ENCODE results near the gene GHSR. TPM values are rescaled to one million over a fixed set of nuclear protein-coding genes. Genes with fewer than 3 reads are reported as not detected.

The GHSR gene
- total RNA-seq, 2 donors from 2014 or later: not detected

DNA sequence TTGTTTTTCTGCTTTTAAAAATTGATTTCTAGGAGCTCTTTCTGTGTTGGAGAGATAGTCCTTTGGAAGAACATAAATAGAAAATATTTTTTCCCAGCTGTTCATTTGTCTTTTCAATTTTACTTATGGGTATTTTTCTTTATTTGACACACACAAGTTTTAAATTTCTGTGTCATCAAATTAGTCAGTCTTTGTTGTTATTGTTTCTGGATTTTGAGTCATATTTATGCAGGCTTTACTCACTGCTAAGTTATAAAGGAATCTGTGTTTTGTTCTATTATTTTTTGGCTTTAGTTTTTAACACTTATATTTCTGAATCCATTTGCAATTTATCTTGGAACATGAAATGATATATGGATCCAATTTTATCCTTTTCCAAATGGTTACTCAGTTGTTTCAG, 5.9 kb upstream of the GHSR start:
- Mint-ChIP-seq H3K4me1 (no peaks in the 10 kb centered on the region), H3K27ac (no peak overlapping the region), H3K27me3 (peaks cover 57% of the 10 kb centered on the region), H3K36me3 (ENCODE audit: low read depth) (peaks cover 2% of the 10 kb centered on the region), H3K4me3 (no peak overlapping the region)
- DNase-seq (no peak), ATAC-seq (no peak)
- H3K9me3 ChIP-seq (ENCODE audit: control insufficient read depth, low read length, poor library complexity, severe bottlenecking): peaks cover 3% of the 10 kb centered on the region

DNA sequence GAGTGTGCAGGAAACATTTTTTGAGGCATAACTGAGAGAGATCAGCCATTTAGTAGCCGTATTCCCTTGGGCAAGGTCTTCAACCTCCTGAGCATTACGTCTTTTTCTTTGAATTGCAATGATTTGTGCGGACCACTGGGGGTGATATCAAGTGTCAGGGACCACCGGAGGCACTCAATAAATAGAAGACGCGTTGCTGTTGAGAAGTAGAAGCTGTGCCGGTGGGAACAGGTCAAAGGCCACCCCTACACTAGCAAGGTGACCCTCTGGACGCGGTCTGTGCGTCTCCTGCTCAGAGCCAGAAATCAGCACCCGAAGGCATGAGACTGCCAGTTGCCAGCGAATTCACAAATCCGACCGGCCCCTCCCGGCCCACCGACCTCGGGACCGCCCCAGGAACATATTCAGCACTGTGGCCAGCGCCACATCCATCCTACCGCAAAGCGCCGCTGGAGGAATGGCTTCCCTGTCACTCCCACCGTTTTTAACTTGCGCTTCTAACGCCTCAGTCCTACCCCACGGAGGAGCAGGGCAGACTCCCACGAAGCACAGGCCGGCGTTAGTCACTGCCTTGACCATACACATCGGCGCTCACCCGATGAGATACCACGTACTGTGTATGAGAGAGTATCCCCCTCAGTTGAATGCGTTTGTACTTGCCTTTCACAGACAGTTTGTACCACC, 1.4 kb upstream of the GHSR start:
- H3K27me3 Mint-ChIP-seq: peaks cover 84% of the 10 kb centered on the region
- H3K36me3 Mint-ChIP-seq (ENCODE audit: low read depth): peaks cover 14% of the 10 kb centered on the region
- ATAC-seq (peak; percentile 35), DNase-seq (no peak)
- peak overlapping the region; percentile 37 for H3K4me3 Mint-ChIP-seq
- H3K9me3 ChIP-seq (ENCODE audit: control insufficient read depth, low read length, poor library complexity, severe bottlenecking): peaks cover 3% of the 10 kb centered on the region
- H3K4me1 Mint-ChIP-seq: peaks cover 18% of the 10 kb centered on the region
- H3K27ac Mint-ChIP-seq: no peak overlapping the region

GRCh38 chr3:172448661-172449465, 607 bp upstream of the GHSR start:
- Mint-ChIP-seq H3K27ac (no peak overlapping the region), H3K4me3 (peak overlapping the region; percentile 81), H3K4me1 (peaks cover 18% of the 10 kb centered on the region), H3K36me3 (ENCODE audit: low read depth) (peaks cover 14% of the 10 kb centered on the region), H3K27me3 (peaks cover 77% of the 10 kb centered on the region)
- no peak for DNase-seq
- ATAC-seq: no peak
- H3K9me3 ChIP-seq (ENCODE audit: control insufficient read depth, low read length, poor library complexity, severe bottlenecking): peaks cover 3% of the 10 kb centered on the region

DNA sequence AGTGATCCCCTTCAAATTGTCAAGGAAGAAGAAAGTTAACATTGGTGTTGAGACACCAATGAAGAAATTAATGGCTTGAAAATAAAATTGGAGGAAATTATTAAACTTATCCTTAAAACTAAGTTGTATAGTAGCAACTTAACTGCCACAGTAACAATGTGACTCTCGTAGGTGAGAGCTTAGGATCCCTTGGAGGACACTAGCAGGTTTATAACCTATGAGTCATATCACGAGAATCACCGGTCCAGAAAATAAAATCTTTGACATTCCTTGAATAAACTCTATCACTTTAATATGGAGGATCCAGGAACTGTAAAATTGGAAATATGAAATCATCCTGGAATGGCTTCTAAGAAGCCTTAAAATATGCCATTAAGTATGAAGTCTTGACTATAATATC, 2.1 kb downstream of the GHSR start:
- Mint-ChIP-seq H3K36me3 (ENCODE audit: low read depth) (peaks cover 14% of the 10 kb centered on the region), H3K4me3 (no peak overlapping the region), H3K4me1 (peaks cover 18% of the 10 kb centered on the region), H3K27ac (no peak overlapping the region), H3K27me3 (peaks cover 75% of the 10 kb centered on the region)
- ATAC-seq (no peak), DNase-seq (no peak)
- H3K9me3 ChIP-seq (ENCODE audit: control insufficient read depth, low read length, poor library complexity, severe bottlenecking): no peaks in the 10 kb centered on the region

- ATAC-seq (no peak), DNase-seq (no peak)
- no peak overlapping the region for H3K4me3 Mint-ChIP-seq
- no peaks in the 10 kb centered on the region for H3K9me3 ChIP-seq (ENCODE audit: control insufficient read depth, low read length, poor library complexity, severe bottlenecking)
- peaks cover 70% of the 10 kb centered on the region for H3K27me3 Mint-ChIP-seq
- peaks cover 18% of the 10 kb centered on the region for H3K4me1 Mint-ChIP-seq
- peaks cover 12% of the 10 kb centered on the region for H3K36me3 Mint-ChIP-seq (ENCODE audit: low read depth)
- H3K27ac Mint-ChIP-seq: no peak overlapping the region
Measured at GRCh38 chr3:172444821-172445220, 3.4 kb downstream of the GHSR start.

DNA sequence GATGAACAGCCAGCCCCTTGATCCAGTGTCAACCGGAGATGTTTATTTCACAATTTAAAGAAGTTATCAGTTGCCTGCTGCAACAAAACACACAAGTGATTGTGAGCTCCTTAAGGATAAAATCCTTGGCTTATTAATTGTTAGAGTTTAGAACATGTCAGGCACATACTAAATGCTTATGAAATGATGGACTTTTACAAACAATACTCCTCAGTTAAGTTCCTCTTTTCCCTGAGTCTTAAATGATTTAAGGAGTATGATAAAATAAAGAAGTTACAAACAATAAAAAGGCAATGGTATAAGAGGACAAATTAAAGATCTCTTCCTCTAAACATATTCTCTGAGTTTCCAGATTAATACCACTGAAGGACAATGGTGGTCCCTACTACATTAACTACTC, 5.7 kb downstream of the GHSR start:
- H3K4me1 Mint-ChIP-seq: peaks cover 9% of the 10 kb centered on the region
- peaks cover 10% of the 10 kb centered on the region for H3K36me3 Mint-ChIP-seq (ENCODE audit: low read depth)
- DNase-seq (no peak), ATAC-seq (no peak)
- no peak overlapping the region for H3K4me3 Mint-ChIP-seq
- peaks cover 68% of the 10 kb centered on the region for H3K27me3 Mint-ChIP-seq
- H3K9me3 ChIP-seq (ENCODE audit: control insufficient read depth, low read length, poor library complexity, severe bottlenecking): no peaks in the 10 kb centered on the region
- H3K27ac Mint-ChIP-seq: no peak overlapping the region

DNA sequence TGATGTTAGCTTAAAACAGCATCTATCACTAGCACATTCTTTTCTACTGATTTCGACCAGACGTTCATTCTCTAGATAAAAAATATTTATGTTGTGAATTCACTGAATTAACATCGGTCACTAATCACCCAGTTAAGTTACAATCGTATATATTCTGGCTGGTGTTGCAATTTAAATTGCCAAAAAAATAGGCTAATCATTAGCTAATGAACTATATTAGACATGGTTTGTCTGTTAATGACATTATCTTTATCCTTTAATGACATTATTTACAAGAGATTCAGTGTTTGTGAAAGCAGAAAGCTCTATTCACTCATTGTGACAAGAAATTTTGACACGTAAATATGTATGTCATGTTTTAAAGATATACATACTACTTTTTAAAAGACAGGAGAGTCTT, 6.7 kb downstream of the GHSR start:
- Mint-ChIP-seq H3K27ac (no peak overlapping the region), H3K27me3 (peaks cover 62% of the 10 kb centered on the region), H3K4me1 (peaks cover 2% of the 10 kb centered on the region), H3K36me3 (ENCODE audit: low read depth) (peaks cover 4% of the 10 kb centered on the region), H3K4me3 (no peak overlapping the region)
- H3K9me3 ChIP-seq (ENCODE audit: control insufficient read depth, low read length, poor library complexity, severe bottlenecking): no peaks in the 10 kb centered on the region
- DNase-seq: no peak
- no peak for ATAC-seq

DNA sequence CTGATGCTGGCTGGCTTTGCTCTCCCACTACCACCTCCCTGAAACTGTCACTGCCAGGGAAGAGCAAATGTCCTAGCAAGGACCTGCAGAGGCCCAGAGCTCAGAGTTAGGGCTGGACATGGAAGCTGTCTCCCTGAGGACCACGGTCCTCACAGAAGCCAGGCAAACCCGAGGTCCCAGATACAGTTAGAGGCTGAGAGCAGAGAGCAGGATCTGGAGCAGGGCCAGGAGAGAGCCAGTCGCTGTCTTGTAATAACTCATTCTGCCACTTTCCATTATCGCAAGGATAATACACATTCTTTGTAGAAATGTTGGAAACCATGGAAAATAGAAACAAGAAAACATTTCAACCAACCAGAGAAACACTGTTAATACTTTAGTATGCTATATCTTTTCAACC, 10.1 kb downstream of the GHSR start:
- Mint-ChIP-seq H3K4me1 (no peaks in the 10 kb centered on the region), H3K27ac (no peak overlapping the region), H3K36me3 (ENCODE audit: low read depth) (peaks cover 2% of the 10 kb centered on the region), H3K4me3 (no peak overlapping the region), H3K27me3 (peaks cover 48% of the 10 kb centered on the region)
- no peak for ATAC-seq
- H3K9me3 ChIP-seq (ENCODE audit: control insufficient read depth, low read length, poor library complexity, severe bottlenecking): no peaks in the 10 kb centered on the region
- no peak for DNase-seq

DNA sequence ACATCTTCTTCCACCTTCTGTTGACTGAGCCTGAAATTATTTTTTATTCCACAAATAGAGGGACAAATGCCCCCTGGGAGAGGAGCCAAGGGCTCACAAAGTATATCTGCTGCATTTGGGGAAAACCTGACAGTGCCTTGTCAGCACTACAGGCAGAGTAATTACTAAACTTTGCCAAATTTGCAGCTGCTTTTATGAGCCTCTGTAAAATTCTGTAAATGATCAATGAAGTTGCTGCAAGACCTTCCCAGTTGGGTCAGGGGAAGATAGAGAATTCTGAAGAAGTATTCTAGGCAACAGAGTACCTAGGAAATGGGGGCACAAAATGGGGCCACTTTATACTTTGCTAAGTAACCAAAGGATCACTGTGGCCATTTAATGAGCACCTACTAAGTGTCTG, 10.5 kb downstream of the GHSR start:
- Mint-ChIP-seq H3K36me3 (ENCODE audit: low read depth) (peaks cover 2% of the 10 kb centered on the region), H3K4me1 (no peaks in the 10 kb centered on the region), H3K27me3 (peaks cover 44% of the 10 kb centered on the region), H3K27ac (no peak overlapping the region), H3K4me3 (no peak overlapping the region)
- ATAC-seq: no peak
- DNase-seq: no peak
- H3K9me3 ChIP-seq (ENCODE audit: control insufficient read depth, low read length, poor library complexity, severe bottlenecking): no peaks in the 10 kb centered on the region

DNA sequence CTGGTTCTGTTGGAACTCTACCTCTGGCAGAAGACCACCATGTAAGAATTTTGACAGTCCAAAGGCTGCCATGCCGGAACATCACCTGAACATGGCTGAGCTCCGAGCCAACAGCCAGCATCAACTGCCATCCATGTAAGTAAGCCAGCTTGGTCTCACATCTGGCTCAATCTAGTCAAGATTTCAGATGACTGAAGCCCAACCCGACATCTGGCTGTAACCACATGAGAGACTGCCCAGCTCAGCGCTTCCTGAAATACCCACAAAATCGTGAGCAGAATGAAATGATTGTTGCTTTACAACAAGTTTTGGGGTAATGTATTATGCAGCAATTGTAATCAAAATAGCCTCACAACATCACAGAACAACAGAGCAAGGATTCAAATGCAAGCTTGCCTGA, 32.9 kb downstream of the GHSR start:
- no peak for ATAC-seq

GRCh38 chr3:172411478-172411947, 36.7 kb downstream of the GHSR start:
- peaks cover 2% of the 10 kb centered on the region for H3K36me3 Mint-ChIP-seq (ENCODE audit: low read depth)

More for the DNA sequence above, 32.9 kb downstream of the GHSR start:
- Mint-ChIP-seq H3K4me3 (no peak overlapping the region), H3K4me1 (no peaks in the 10 kb centered on the region), H3K27me3 (peaks cover 48% of the 10 kb centered on the region), H3K27ac (no peak overlapping the region), H3K36me3 (ENCODE audit: low read depth) (peaks cover 2% of the 10 kb centered on the region)
- no peaks in the 10 kb centered on the region for H3K9me3 ChIP-seq (ENCODE audit: control insufficient read depth, low read length, poor library complexity, severe bottlenecking)
- no peak for DNase-seq

GRCh38 chr3:172410702-172411477, 37.4 kb downstream of the GHSR start:
- Mint-ChIP-seq H3K4me3 (no peak overlapping the region), H3K4me1 (no peaks in the 10 kb centered on the region), H3K36me3 (ENCODE audit: low read depth) (peaks cover 2% of the 10 kb centered on the region), H3K27ac (no peak overlapping the region), H3K27me3 (peaks cover 18% of the 10 kb centered on the region)
- no peak for DNase-seq
- no peaks in the 10 kb centered on the region for H3K9me3 ChIP-seq (ENCODE audit: control insufficient read depth, low read length, poor library complexity, severe bottlenecking)
- no peak for ATAC-seq

More at GRCh38 chr3:172411478-172411947, 36.7 kb downstream of the GHSR start:
- H3K4me3 Mint-ChIP-seq: no peak overlapping the region
- DNase-seq (no peak), ATAC-seq (no peak)
- H3K9me3 ChIP-seq (ENCODE audit: control insufficient read depth, low read length, poor library complexity, severe bottlenecking): no peaks in the 10 kb centered on the region
- peaks cover 22% of the 10 kb centered on the region for H3K27me3 Mint-ChIP-seq
- no peak overlapping the region for H3K27ac Mint-ChIP-seq
- no peaks in the 10 kb centered on the region for H3K4me1 Mint-ChIP-seq

- H3K9me3 ChIP-seq (ENCODE audit: control insufficient read depth, low read length, poor library complexity, severe bottlenecking): no peaks in the 10 kb centered on the region
- ATAC-seq (no peak), DNase-seq (no peak)
- Mint-ChIP-seq H3K27ac (no peak overlapping the region), H3K27me3 (peaks cover 4% of the 10 kb centered on the region), H3K4me1 (no peaks in the 10 kb centered on the region), H3K4me3 (no peak overlapping the region), H3K36me3 (ENCODE audit: low read depth) (no peaks in the 10 kb centered on the region)
Measured at GRCh38 chr3:172407872-172408271, 40.4 kb downstream of the GHSR start.
